ENCODE data around the gene GFY.

The GFY gene

GRCh38 chr19:49408816-49409440, 16.3 kb upstream of the GFY start:
- no peak for DNase-seq

- no peak for DNase-seq
Observed at GRCh38 chr19:49409441-49410029, 15.7 kb upstream of the GFY start.

- no peak for DNase-seq
Observed at GRCh38 chr19:49411681-49412326, 13.4 kb upstream of the GFY start.

GRCh38 chr19:49413348-49413747, 11.8 kb upstream of the GFY start:
- no peak for DNase-seq

GRCh38 chr19:49414256-49414655, 10.9 kb upstream of the GFY start:
- DNase-seq, result no peak

- DNase-seq, result no peak
Observed at GRCh38 chr19:49415102-49415809, 9.9 kb upstream of the GFY start.

GRCh38 chr19:49415810-49416200, 9.4 kb upstream of the GFY start:
- DNase-seq, result no peak

- no peak for DNase-seq
Observed at GRCh38 chr19:49417088-49417487, 8.1 kb upstream of the GFY start.

GRCh38 chr19:49418511-49418910, 6.7 kb upstream of the GFY start:
- no peak for DNase-seq

GRCh38 chr19:49419173-49419572, 6.0 kb upstream of the GFY start:
- DNase-seq, result no peak

GRCh38 chr19:49420227-49420626, 5.0 kb upstream of the GFY start:
- no peak for DNase-seq

GRCh38 chr19:49421039-49421877, 3.9 kb upstream of the GFY start:
- DNase-seq, result peak; percentile 96

GRCh38 chr19:49421878-49422202, 3.3 kb upstream of the GFY start:
- no peak for DNase-seq

- peak; percentile 77 for DNase-seq
Observed at GRCh38 chr19:49422407-49423070, 2.6 kb upstream of the GFY start.

GRCh38 chr19:49423071-49423984, 1.9 kb upstream of the GFY start, which contains the start of gene PTH2:
PTH2 (minus strand) TSS chr19:49423441; CDS start chr19:49423339, 102 bp downstream.
- DNase-seq, result no peak

GRCh38 chr19:49423985-49424303, 1.2 kb upstream of the GFY start:
- DNase-seq, result no peak

- peak; percentile 70 for DNase-seq
Observed at GRCh38 chr19:49425922-49426592, 869 bp downstream of the GFY start.

- no peak for DNase-seq
Observed at GRCh38 chr19:49427339-49427738, 2.2 kb downstream of the GFY start.

- no peak for DNase-seq
Observed at GRCh38 chr19:49427855-49428546, 2.8 kb downstream of the GFY start.
